Vagina (tissue), 2 donors: ENCODE data around the gene CLEC4D. TPM values are rescaled to one million over a fixed set of nuclear protein-coding genes. Genes with fewer than 3 reads are reported as not detected.
"Not testable (repeated sequence)": the region's sequence is repeated elsewhere in the genome, so short reads cannot be mapped to it uniquely, and the experiment has no call there.

Source experiments
- DNase-seq, 2 donors: peaks; one replicate each; pipeline ENCODE4 v3.0.0-alpha.2; 2017; ENCODE audit errors: extremely low spot score in 2 of 2
- H3K27ac ChIP-seq: fragments of 200-600 bp; sonication (generic); one replicate; pipeline ENCODE4 v1.5.1; 2019
- H3K27me3 ChIP-seq: fragments of 200-600 bp; sonication (generic); one replicate; pipeline ENCODE4 v1.5.1; 2019
- H3K36me3 ChIP-seq, 2 donors: fragments of 200-600 bp; sonication (generic); one replicate each; pipeline ENCODE4 v1.5.1; 2017 to 2019
- H3K4me1 ChIP-seq: fragments of 200-600 bp; sonication (generic); one replicate; pipeline ENCODE4 v1.5.1; 2019
- H3K4me3 ChIP-seq, 2 donors: fragments of 200-600 bp; sonication (generic); 1 replicate in 1 of 2; 2 replicates in 1 of 2; pipeline ENCODE4 v1.5.1; 2016 to 2019
- H3K9me3 ChIP-seq: fragments of 200-600 bp; sonication (generic); one replicate; pipeline ENCODE4 v1.5.1; 2019
- CTCF ChIP-seq, 3 experiments: fragments of 450-650 bp in 2 of 3; fragments of 200-600 bp in 1 of 3; sonication (generic) in 1 of 3; IDR thresholded peaks; one replicate each; pipeline ENCODE4 v1.5.1; 2017 to 2019; ENCODE audit warnings: antibody characterized with exemption in 3 of 3, mild to moderate bottlenecking in 2 of 3, moderate library complexity in 2 of 3
- POLR2A ChIP-seq, 2 donors: fragments of 450-650 bp; IDR thresholded peaks; one replicate each; pipeline ENCODE4 v1.6.1; 2017; ENCODE audit warnings: antibody characterized with exemption in 2 of 2, mild to moderate bottlenecking in 2 of 2, moderate library complexity in 2 of 2
- POLR2AphosphoS5 ChIP-seq, 2 donors: sonication (generic); formaldehyde crosslinking; IDR thresholded peaks; one replicate each; pipeline ENCODE4 v1.9.0; 2017; ENCODE audit warnings: antibody characterized with exemption in 2 of 2, mild to moderate bottlenecking in 2 of 2, low read depth in 1 of 2; ENCODE audit not compliant: insufficient read depth in 1 of 2
- intact Hi-C: fragments of 100-400 bp; cut with DNase I; formaldehyde crosslinking; loops from one replicate; pipeline ENCODE4 v1.15.1; 2023
- total RNA-seq: library from RNA; depleted of rRNA; stranded (reverse); fragments of >200 nt; gene quantifications from one replicate; pipeline ENCODE4 v1.2.3, GENCODE V29; 2016

CLEC4D gene
- total RNA-seq, 1 donor from 2014 or later, result not detected

DNA sequence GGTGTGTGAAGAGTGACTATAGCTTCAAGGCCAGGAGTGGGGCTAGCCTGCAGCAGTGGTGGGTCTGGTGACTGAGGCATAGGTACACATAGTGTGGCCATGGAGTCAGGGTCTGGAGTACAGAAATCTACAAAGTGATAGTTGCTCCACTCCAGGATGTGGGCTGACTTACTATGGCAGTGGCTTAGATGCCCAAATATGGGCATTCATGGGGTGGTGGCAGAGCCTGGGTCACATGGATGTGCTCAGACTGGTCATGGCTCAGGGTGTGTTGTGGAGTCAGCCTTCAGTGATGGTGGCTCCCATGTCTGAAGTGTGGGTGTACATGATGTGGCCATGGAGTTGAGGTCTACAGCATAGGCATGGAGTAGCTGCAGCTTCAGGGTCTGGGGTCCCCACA lies 30.2 kb upstream of the CLEC4D start:
- Histone ChIP-seq H3K9me3 (no peaks in the 10 kb centered on the region), H3K4me1 (no peaks in the 10 kb centered on the region), H3K36me3 (no peaks in the 10 kb centered on the region), H3K4me3 (no peak overlapping the region), H3K27ac (no peak overlapping the region), H3K27me3 (no peaks in the 10 kb centered on the region)
- no peak for TF ChIP-seq POLR2AphosphoS5 (IDR thresholded peaks at IDR 0.05; ENCODE audit: insufficient read depth in 1 of 2, low read depth in 1 of 2)
- TF ChIP-seq POLR2A (IDR thresholded peaks at IDR 0.05), result no peak
- no peak for DNase-seq
- intact Hi-C loops, result no loop called here

DNA sequence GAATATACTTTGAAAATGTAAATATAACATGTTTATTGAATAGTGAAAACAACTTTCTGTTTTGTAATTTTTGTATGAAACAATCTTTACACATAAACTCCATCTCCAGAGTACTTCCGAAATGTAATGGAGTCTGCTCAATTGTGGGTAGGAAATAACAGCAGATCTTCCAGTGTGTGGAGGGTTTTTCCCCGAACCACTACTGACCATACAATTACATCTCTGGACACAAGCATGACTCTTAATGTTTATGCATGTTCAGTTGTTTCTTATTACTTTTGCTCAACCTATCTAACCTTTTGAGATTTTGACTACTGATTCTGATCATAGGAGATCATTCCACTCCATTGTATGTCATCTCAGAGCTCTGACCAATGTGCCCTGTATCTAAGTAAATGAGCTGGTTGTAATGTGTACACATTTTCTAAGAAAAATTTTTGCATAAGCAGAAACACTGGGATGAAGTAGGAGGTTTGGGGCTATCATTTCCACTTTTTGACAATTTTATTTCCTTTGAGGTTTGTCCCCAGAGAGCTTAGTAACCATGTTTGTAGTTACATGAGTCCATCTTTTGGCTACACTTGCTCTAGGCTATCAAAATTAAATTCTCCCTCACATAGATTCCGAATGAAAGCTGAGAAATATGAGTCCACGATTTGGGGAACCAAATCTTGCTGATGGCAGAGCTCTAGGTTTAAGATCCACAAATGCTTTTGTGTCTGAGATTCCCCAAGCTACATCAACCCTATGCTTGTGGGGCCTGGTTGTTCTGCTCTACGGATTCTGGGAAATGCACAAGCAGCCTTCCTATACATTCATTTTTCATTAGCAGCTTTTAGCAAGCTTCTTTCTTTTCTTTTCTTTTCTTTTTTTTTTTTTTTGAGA lies 21.4 kb upstream of the CLEC4D start:
- intact Hi-C loops, result no loop called here
- H3K27ac ChIP-seq, result no peak overlapping the region

GRCh38 chr12:8493084-8493483 lies 20.2 kb upstream of the CLEC4D start:
- no peak overlapping the region for H3K4me3 ChIP-seq

More for the DNA sequence above, 21.4 kb upstream of the CLEC4D start:
- no peak for DNase-seq
- no peaks in the 10 kb centered on the region for H3K27me3 ChIP-seq
- no peak overlapping the region for H3K4me3 ChIP-seq
- H3K4me1 ChIP-seq, result no peaks in the 10 kb centered on the region
- H3K9me3 ChIP-seq, result no peaks in the 10 kb centered on the region
- TF ChIP-seq POLR2AphosphoS5 (IDR thresholded peaks at IDR 0.05; ENCODE audit: insufficient read depth in 1 of 2, low read depth in 1 of 2) (no peak), POLR2A (IDR thresholded peaks at IDR 0.05) (no peak), CTCF (IDR thresholded peaks at IDR 0.05) (no peak)
- no peaks in the 10 kb centered on the region for H3K36me3 ChIP-seq

DNA sequence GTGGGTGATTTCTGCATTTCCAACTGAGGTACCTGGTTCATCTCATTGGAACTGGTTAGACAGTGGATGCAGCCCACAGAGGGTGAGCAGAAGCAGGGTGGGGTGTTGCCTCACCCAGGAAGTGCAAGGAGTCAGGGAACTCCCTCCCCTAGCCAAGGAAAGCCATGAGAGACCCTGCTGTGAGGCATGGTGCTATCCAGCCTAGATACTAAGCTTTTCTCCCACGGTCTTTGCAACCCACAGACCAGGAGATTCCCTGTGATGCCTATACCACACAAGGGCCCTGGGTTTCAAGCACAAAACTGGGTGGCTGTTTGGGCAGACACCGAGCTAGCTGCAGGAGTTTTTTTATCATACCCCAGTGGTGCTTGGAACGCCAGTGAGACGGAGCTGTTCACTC lies 17.6 kb upstream of the CLEC4D start:
- intact Hi-C loops, H3K4me3 ChIP-seq, DNase-seq: not testable (repeated sequence)

More at GRCh38 chr12:8493084-8493483, 20.2 kb upstream of the CLEC4D start:
- Histone ChIP-seq H3K27ac (no peak overlapping the region), H3K27me3 (no peaks in the 10 kb centered on the region), H3K9me3 (no peaks in the 10 kb centered on the region), H3K4me1 (no peaks in the 10 kb centered on the region), H3K36me3 (no peaks in the 10 kb centered on the region)
- no peak for DNase-seq
- TF ChIP-seq POLR2AphosphoS5 (IDR thresholded peaks at IDR 0.05; ENCODE audit: insufficient read depth in 1 of 2, low read depth in 1 of 2) (no peak), CTCF (IDR thresholded peaks at IDR 0.05) (no peak), POLR2A (IDR thresholded peaks at IDR 0.05) (no peak)
- intact Hi-C loops, result no loop called here

DNA sequence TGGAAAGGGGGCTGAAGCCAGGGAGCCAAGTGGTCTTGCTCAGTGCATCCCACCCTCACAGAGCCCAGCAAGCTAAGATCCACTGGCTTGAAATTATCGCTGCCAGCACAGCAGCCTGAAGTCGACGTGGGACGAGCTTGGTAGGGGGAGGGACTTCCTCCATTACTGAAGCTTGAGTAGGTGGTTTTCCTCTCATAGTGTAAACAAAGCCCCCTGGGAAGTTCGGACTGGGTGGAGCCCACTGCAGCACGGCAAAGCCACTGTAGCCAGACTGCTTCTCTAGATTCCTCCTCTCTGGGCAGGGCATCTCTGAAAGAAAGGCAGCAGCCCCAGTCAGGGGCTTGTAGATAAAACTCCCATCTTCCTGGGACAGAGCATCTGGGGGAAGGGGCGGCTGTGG lies 17.2 kb upstream of the CLEC4D start:
- H3K4me1 ChIP-seq, DNase-seq, intact Hi-C loops, H3K27ac ChIP-seq, H3K4me3 ChIP-seq, H3K27me3 ChIP-seq, H3K36me3 ChIP-seq, H3K9me3 ChIP-seq: not testable (repeated sequence)

More for the DNA sequence above, 17.6 kb upstream of the CLEC4D start:
- not testable (repeated sequence) for H3K4me1 ChIP-seq, H3K9me3 ChIP-seq, H3K27ac ChIP-seq, H3K27me3 ChIP-seq, H3K36me3 ChIP-seq

DNA sequence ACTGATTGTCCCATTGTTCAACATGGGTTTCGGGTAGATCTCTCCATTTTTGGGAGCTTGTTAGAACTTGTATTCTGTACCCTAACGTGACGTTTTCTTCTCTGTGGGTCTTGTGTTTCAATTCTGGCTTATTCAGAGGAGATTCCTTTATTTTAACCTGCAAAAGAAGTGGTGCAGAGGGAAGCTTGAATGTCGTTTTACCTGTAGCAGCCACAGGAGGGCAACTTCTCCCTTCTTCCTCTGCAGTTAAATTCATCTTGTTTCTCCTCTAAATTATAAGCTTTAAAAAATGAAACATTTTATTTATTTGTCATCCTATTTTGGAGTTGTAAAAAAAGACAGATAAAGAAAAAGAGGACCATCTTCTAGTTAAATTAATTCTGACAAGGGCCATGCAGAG lies 13.7 kb upstream of the CLEC4D start:
- H3K36me3 ChIP-seq, result no peaks in the 10 kb centered on the region
- no peak for DNase-seq
- H3K4me3 ChIP-seq, result no peak overlapping the region
- TF ChIP-seq POLR2AphosphoS5 (IDR thresholded peaks at IDR 0.05; ENCODE audit: insufficient read depth in 1 of 2, low read depth in 1 of 2) (no peak), POLR2A (IDR thresholded peaks at IDR 0.05) (no peak), CTCF (IDR thresholded peaks at IDR 0.05) (no peak)
- no peaks in the 10 kb centered on the region for H3K4me1 ChIP-seq
- no peaks in the 10 kb centered on the region for H3K9me3 ChIP-seq
- H3K27ac ChIP-seq, result no peak overlapping the region
- no peaks in the 10 kb centered on the region for H3K27me3 ChIP-seq
- intact Hi-C loops, result no loop called here
